Breast epithelium (tissue), 4 donors: ENCODE data around the gene PCDHB8. TPM values are rescaled to one million over a fixed set of nuclear protein-coding genes. Genes with fewer than 3 reads are reported as not detected.
"Not testable (repeated sequence)": the region's sequence is repeated elsewhere in the genome, so short reads cannot be mapped to it uniquely, and the experiment has no call there.

Source experiments
- DNase-seq, 2 donors: peaks; one replicate each; pipeline ENCODE4 v3.0.0-alpha.2; 2019; ENCODE audit warnings: low spot score in 2 of 2
- H3K27ac ChIP-seq, 2 donors: fragments of 200-600 bp; sonication (generic) in 1 of 2; one replicate each; pipeline ENCODE4 v1.5.1; 2016 to 2019; ENCODE audit warnings: mild to moderate bottlenecking in 1 of 2
- H3K27me3 ChIP-seq, 2 donors: fragments of 200-600 bp; sonication (generic) in 1 of 2; one replicate each; pipeline versions ENCODE4 v1.5.1 to v1.6.0; 2017 to 2019; ENCODE audit warnings: control low read depth in 1 of 2, mild to moderate bottlenecking in 1 of 2
- H3K36me3 ChIP-seq: fragments of 200-600 bp; one replicate; pipeline ENCODE4 v1.5.1; 2019
- H3K4me1 ChIP-seq, 2 donors: fragments of 200-600 bp; sonication (generic); one replicate each; pipeline ENCODE4 v1.5.1; 2016 to 2019; ENCODE audit warnings: control low read depth in 1 of 2
- H3K4me3 ChIP-seq, 3 donors: fragments of 200-600 bp; sonication (generic); 1 replicate in 2 of 3; 2 replicates in 1 of 3; pipeline ENCODE4 v1.5.1; 2016 to 2019; ENCODE audit warnings: mild to moderate bottlenecking in 3 of 3, moderate library complexity in 2 of 3
- H3K9me3 ChIP-seq, 2 donors: fragments of 200-600 bp; sonication (generic) in 1 of 2; one replicate each; pipeline ENCODE4 v1.5.1; 2016 to 2019; ENCODE audit warnings: control low read depth in 1 of 2
- POLR2A ChIP-seq: fragments of 450-650 bp; IDR thresholded peaks from one replicate; pipeline ENCODE4 v1.6.1; 2016; ENCODE audit warnings: antibody characterized with exemption, mild to moderate bottlenecking, moderate library complexity
- POLR2AphosphoS5 ChIP-seq, 3 donors: sonication (generic); formaldehyde crosslinking; IDR thresholded peaks; one replicate each; pipeline ENCODE4 v1.6.1; 2017; ENCODE audit warnings: antibody characterized with exemption in 3 of 3
- intact Hi-C: fragments of 100-400 bp; cut with DNase I; formaldehyde crosslinking; loops from one replicate; pipeline ENCODE4 v1.15.1; 2023; ENCODE audit warnings: low total_unique reads
- total RNA-seq, 3 donors: library from RNA; depleted of rRNA; stranded (reverse); fragments of >200 nt; gene quantifications; one replicate each; pipeline ENCODE4 v1.1.0, GENCODE V29; 2016
- TF ChIP-seq, protein P1 (sequence below), 3 donors: fragments of 450-650 bp; IDR thresholded peaks; one replicate each; pipeline ENCODE4 v1.5.1; 2016 to 2017; ENCODE audit warnings: antibody characterized with exemption in 3 of 3, mild to moderate bottlenecking in 3 of 3, moderate library complexity in 3 of 3

The PCDHB8 gene
- 1 to 10 TPM in 1 of 3 donors, under 1 TPM in 2; 0.73 to 4.6 (median 0.80) TPM for total RNA-seq

DNA sequence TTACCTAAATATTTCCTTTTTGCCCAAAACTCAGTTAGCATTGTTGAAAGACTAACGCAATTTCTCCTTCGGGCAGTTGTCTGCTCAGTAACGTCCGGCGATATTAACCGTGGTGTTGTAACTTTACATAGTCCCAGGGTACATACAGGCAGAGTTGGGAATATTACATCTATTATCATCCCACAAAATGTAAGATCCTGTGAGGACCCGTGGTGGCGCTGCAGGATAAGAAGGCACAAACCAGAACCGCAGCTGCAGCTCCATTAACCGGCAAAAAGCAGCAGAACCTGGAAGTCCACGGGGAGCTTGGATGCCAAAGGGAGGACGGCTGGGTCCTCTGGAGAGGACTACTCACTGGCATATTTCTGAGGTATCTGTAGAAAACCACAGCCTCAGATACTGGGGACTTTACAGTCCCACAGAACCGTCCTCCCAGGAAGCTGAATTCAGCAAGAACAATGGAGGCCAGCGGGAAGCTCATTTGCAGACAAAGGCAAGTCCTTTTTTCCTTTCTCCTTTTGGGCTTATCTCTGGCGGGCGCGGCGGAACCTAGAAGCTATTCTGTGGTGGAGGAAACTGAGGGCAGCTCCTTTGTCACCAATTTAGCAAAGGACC is at the start of gene PCDHB8:
PCDHB8 (plus strand) TSS at position 214 of the 615 bp plus-strand sequence; CDS start at position 459, 245 bp downstream.
- intact Hi-C loops, H3K27me3 ChIP-seq, H3K36me3 ChIP-seq, H3K4me3 ChIP-seq, H3K4me1 ChIP-seq, DNase-seq, H3K27ac ChIP-seq: not testable (repeated sequence)
- peaks cover 59 to 74% of the 10 kb centered on the region in 2 donors for H3K9me3 ChIP-seq

DNA sequence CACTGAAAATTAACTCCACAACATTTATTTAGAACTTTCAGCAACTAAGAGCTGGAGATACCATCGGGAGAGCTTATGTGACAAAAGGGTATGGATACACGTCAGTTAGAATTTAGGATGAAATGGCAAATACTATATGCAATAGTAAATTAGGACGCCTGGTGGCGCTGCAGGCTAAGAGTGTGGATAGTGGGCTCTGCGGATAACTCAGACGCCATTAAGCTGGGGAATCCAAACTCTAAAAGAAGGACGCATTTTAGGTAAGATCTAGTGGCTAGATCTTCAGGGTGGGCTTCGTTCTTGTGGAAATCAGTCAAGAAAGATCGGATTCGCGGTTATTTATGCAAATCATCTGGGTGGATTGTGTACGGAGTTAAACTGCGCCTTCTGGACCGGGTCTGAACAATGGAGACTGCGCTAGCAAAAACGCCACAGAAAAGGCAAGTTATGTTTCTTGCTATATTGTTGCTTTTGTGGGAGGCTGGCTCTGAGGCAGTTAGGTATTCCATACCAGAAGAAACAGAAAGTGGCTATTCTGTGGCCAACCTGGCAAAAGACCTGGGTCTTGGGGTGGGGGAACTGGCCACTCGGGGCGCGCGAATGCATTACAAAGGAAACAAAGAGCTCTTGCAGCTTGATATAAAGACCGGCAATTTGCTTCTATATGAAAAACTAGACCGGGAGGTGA is 42.4 kb upstream of the PCDHB8 start, which contains the start of gene PCDHB5:
PCDHB5 (plus strand) TSS at position 177 of the 688 bp plus-strand sequence; CDS start at position 406, 229 bp downstream.
- no peak for DNase-seq
- no peaks in the 10 kb centered on the region for H3K27me3 ChIP-seq
- intact Hi-C loops = no loop called here
- no peaks in the 10 kb centered on the region for H3K4me1 ChIP-seq
- H3K4me3 ChIP-seq = peak within 1 kb of the TSS; percentile 29 to 56 (median 41)
- H3K9me3 ChIP-seq = peaks cover 53 to 87% of the 10 kb centered on the region in 2 donors
- no peak for TF ChIP-seq POLR2AphosphoS5 (IDR thresholded peaks at IDR 0.05)
- TF ChIP-seq, protein P1, sequence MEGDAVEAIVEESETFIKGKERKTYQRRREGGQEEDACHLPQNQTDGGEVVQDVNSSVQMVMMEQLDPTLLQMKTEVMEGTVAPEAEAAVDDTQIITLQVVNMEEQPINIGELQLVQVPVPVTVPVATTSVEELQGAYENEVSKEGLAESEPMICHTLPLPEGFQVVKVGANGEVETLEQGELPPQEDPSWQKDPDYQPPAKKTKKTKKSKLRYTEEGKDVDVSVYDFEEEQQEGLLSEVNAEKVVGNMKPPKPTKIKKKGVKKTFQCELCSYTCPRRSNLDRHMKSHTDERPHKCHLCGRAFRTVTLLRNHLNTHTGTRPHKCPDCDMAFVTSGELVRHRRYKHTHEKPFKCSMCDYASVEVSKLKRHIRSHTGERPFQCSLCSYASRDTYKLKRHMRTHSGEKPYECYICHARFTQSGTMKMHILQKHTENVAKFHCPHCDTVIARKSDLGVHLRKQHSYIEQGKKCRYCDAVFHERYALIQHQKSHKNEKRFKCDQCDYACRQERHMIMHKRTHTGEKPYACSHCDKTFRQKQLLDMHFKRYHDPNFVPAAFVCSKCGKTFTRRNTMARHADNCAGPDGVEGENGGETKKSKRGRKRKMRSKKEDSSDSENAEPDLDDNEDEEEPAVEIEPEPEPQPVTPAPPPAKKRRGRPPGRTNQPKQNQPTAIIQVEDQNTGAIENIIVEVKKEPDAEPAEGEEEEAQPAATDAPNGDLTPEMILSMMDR (IDR thresholded peaks at IDR 0.05) = peak in 1 of 3 donors; percentile 22
- H3K27ac ChIP-seq = no peak within 1 kb of the TSS
- H3K36me3 ChIP-seq = no peaks in the 10 kb centered on the region

DNA sequence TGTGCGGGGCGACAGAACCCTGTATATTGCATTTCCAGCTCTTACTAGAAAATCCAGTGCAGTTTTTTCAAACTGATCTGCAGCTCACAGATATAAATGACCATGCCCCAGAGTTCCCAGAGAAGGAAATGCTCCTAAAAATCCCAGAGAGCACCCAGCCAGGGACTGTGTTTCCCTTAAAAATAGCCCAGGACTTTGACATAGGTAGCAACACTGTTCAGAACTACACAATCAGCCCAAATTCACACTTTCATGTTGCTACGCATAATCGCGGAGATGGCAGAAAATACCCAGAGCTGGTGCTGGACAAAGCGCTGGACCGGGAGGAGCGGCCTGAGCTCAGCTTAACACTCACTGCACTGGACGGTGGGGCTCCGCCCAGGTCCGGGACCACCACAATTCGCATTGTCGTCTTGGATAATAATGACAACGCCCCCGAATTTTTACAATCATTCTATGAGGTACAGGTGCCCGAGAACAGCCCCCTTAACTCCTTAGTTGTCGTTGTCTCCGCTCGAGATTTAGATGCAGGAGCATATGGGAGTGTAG is 41.8 kb upstream of the PCDHB8 start:
- H3K27ac ChIP-seq = no peak overlapping the region
- TF ChIP-seq POLR2AphosphoS5 (IDR thresholded peaks at IDR 0.05) = no peak
- TF ChIP-seq, protein P1 (IDR thresholded peaks at IDR 0.05) = no peak
- peaks cover 53 to 86% of the 10 kb centered on the region in 2 donors for H3K9me3 ChIP-seq
- intact Hi-C loops = no loop called here
- H3K27me3 ChIP-seq = no peaks in the 10 kb centered on the region
- H3K36me3 ChIP-seq = no peaks in the 10 kb centered on the region
- H3K4me1 ChIP-seq = no peaks in the 10 kb centered on the region
- peak overlapping the region; percentile 29 to 56 (median 41) for H3K4me3 ChIP-seq
- DNase-seq = no peak

DNA sequence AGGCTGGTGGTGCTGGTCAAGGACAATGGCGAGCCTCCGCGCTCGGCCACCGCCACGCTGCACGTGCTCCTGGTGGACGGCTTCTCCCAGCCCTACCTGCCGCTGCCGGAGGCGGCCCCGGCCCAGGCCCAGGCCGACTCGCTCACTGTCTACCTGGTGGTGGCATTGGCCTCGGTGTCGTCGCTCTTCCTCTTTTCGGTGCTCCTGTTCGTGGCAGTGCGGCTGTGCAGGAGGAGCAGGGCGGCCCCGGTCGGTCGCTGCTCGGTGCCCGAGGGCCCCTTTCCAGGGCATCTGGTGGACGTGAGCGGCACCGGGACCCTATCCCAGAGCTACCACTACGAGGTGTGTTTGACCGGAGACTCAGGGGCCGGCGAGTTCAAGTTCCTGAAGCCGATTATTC is 40.2 kb upstream of the PCDHB8 start:
- H3K9me3 ChIP-seq = peaks cover 58 to 98% of the 10 kb centered on the region in 2 donors
- H3K36me3 ChIP-seq, H3K27me3 ChIP-seq, H3K4me3 ChIP-seq, H3K27ac ChIP-seq, intact Hi-C loops, DNase-seq, H3K4me1 ChIP-seq: not testable (repeated sequence)

DNA sequence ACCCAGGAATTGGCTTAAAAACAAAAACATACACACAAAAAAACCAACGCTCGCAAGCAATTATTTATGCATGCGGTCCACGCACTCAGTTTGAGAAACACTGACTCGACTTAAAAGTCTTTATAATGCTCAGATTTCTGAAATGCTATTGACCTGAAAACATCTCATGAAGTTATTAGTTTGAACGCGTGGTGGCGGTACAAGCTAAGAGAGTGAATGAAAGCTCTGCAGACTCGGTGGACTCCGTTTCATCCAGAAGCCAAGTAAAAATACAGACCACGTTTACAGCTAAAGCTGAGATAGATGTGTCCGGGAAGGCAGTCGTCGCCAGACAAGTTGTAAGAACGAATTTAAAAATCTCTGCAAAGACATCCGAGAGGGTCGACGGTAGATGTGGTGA is 27.8 kb upstream of the PCDHB8 start, which contains the start of gene PCDHB6:
PCDHB6 (plus strand) TSS at position 246 of the 400 bp plus-strand sequence. CDS start 201 bp downstream, outside the sequence.
- Histone ChIP-seq H3K27me3 (no peaks in the 10 kb centered on the region), H3K27ac (no peak within 1 kb of the TSS), H3K4me3 (peak within 1 kb of the TSS in 2 of 3 donors; percentile 7 to 51), H3K36me3 (no peaks in the 10 kb centered on the region), H3K9me3 (peaks cover 43 to 100% of the 10 kb centered on the region in 2 donors), H3K4me1 (no peaks in the 10 kb centered on the region)
- no peak for DNase-seq
- intact Hi-C loops = no loop called here
- no peak for TF ChIP-seq POLR2AphosphoS5 (IDR thresholded peaks at IDR 0.05)
- no peak for TF ChIP-seq POLR2A
- TF ChIP-seq, protein P1 (IDR thresholded peaks at IDR 0.05) = no peak
